ENCODE results near the gene ZMIZ1.
A peak's percentile ranks its signal among the peaks of the same experiment; 100 is the strongest.

ZMIZ1 gene

GRCh38 chr10:79082631-79083596 lies 14.1 kb downstream of the ZMIZ1 start:
- no peaks in the 10 kb centered on the region for H3K36me3 ChIP-seq (ENCODE audit: control insufficient read depth in 2 of 2, insufficient read depth in 1 of 2, low read length in 2 of 2)
- H3K27ac ChIP-seq (ENCODE audit: extremely low read depth, low read depth, low read length) = no peak overlapping the region
- H3K9me3 ChIP-seq (ENCODE audit: control insufficient read depth, insufficient read depth, low read depth, low read length) = no peaks in the 10 kb centered on the region
- no peak overlapping the region for H3K4me3 ChIP-seq (ENCODE audit: low read depth, low read length)
- ChIA-PET CTCF (interaction anchor here (1.2 kb wide), 1 partner anchor 113 kb away, joined by 3 read pairs; no protein-coding TSS in a partner anchor), POLR2A (interaction anchor here (0.6 to 1.4 kb wide), 2 partner anchors 16 to 17 kb away, joined by 3 read pairs; no protein-coding TSS in a partner anchor)
- H3K4me1 ChIP-seq (ENCODE audit: control insufficient read depth, insufficient read depth, low read length) = peaks cover 8% of the 10 kb centered on the region; the same call in 1 of the 2 replicates
- peak; percentile 82 for TF ChIP-seq ATF2 (tag by site-specific recombination; IDR thresholded peaks at IDR 0.05; ENCODE audit: low read depth)
- TF ChIP-seq ZBTB48 (tag by site-specific recombination; IDR thresholded peaks at IDR 0.05) = no peak
- TF ChIP-seq HOXD13 (CRISPR knock-in tag; IDR thresholded peaks at IDR 0.05; ENCODE audit: borderline replicate concordance) = no peak
- no peak for TF ChIP-seq HOXC10 (CRISPR knock-in tag; IDR thresholded peaks at IDR 0.05)
- no peak for TF ChIP-seq OSR2 (tag by site-specific recombination; IDR thresholded peaks at IDR 0.05)
- TF ChIP-seq ZNF660 (tag by site-specific recombination; IDR thresholded peaks at IDR 0.05) = no peak
- TF ChIP-seq ZNF585B (tag by site-specific recombination; IDR thresholded peaks at IDR 0.05) = no peak
- no peak for TF ChIP-seq ZNF416 (tag by site-specific recombination; IDR thresholded peaks at IDR 0.05)
- TF ChIP-seq GLIS2 (tag by site-specific recombination; IDR thresholded peaks at IDR 0.05) = no peak
- no peak for TF ChIP-seq YY1 (tag by site-specific recombination; IDR thresholded peaks at IDR 0.05)
- TF ChIP-seq ZNF114 (tag by site-specific recombination; IDR thresholded peaks at IDR 0.05) = no peak
- TF ChIP-seq ZBTB44 (tag by site-specific recombination; IDR thresholded peaks at IDR 0.05) = no peak
- TF ChIP-seq, protein P1, sequence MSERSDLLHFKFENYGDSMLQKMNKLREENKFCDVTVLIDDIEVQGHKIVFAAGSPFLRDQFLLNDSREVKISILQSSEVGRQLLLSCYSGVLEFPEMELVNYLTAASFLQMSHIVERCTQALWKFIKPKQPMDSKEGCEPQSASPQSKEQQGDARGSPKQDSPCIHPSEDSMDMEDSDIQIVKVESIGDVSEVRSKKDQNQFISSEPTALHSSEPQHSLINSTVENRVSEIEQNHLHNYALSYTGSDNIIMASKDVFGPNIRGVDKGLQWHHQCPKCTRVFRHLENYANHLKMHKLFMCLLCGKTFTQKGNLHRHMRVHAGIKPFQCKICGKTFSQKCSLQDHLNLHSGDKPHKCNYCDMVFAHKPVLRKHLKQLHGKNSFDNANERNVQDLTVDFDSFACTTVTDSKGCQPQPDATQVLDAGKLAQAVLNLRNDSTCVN (tag by site-specific recombination; optimal IDR thresholded peaks at IDR 0.05) = no peak
- no peak for TF ChIP-seq MZF1 (tag by site-specific recombination; IDR thresholded peaks at IDR 0.05; ENCODE audit: borderline replicate concordance)
- no peak for TF ChIP-seq ZNF747 (tag by site-specific recombination; IDR thresholded peaks at IDR 0.05)
- no peak for TF ChIP-seq ZNF48 (tag by site-specific recombination; IDR thresholded peaks at IDR 0.05)
- no peak; the same call in 1 of the 2 replicates for TF ChIP-seq ZXDB (tag by site-specific recombination; IDR thresholded peaks at IDR 0.05)
- no peak for TF ChIP-seq YY2 (tag by site-specific recombination; IDR thresholded peaks at IDR 0.05)
- no peak for TF ChIP-seq ZBTB21 (tag by site-specific recombination; IDR thresholded peaks at IDR 0.05)
- TF ChIP-seq, protein P2, sequence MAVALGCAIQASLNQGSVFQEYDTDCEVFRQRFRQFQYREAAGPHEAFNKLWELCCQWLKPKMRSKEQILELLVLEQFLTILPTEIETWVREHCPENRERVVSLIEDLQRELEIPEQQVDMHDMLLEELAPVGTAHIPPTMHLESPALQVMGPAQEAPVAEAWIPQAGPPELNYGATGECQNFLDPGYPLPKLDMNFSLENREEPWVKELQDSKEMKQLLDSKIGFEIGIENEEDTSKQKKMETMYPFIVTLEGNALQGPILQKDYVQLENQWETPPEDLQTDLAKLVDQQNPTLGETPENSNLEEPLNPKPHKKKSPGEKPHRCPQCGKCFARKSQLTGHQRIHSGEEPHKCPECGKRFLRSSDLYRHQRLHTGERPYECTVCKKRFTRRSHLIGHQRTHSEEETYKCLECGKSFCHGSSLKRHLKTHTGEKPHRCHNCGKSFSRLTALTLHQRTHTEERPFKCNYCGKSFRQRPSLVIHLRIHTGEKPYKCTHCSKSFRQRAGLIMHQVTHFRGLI (tag by site-specific recombination; IDR thresholded peaks at IDR 0.05) = no peak
- TF ChIP-seq ZNF529 (tag by site-specific recombination; IDR thresholded peaks at IDR 0.05; ENCODE audit: insufficient replicate concordance) = no peak
- TF ChIP-seq ZNF830 (tag by site-specific recombination; IDR thresholded peaks at IDR 0.05; ENCODE audit: low read depth) = no peak
- TF ChIP-seq IKZF3 (tag by site-specific recombination; IDR thresholded peaks at IDR 0.05) = no peak
- no peak for TF ChIP-seq ZNF677 (tag by site-specific recombination; IDR thresholded peaks at IDR 0.05)
- TF ChIP-seq GLIS1 (tag by site-specific recombination; IDR thresholded peaks at IDR 0.05) = no peak
- TF ChIP-seq ZNF571 (tag by site-specific recombination; IDR thresholded peaks at IDR 0.05) = no peak
- TF ChIP-seq ZNF146 (tag by site-specific recombination; IDR thresholded peaks at IDR 0.05) = no peak
- TF ChIP-seq TCF7L2 (IDR thresholded peaks at IDR 0.05; ENCODE audit: borderline replicate concordance, low read depth, low read length) = no peak
- TF ChIP-seq, protein P3, sequence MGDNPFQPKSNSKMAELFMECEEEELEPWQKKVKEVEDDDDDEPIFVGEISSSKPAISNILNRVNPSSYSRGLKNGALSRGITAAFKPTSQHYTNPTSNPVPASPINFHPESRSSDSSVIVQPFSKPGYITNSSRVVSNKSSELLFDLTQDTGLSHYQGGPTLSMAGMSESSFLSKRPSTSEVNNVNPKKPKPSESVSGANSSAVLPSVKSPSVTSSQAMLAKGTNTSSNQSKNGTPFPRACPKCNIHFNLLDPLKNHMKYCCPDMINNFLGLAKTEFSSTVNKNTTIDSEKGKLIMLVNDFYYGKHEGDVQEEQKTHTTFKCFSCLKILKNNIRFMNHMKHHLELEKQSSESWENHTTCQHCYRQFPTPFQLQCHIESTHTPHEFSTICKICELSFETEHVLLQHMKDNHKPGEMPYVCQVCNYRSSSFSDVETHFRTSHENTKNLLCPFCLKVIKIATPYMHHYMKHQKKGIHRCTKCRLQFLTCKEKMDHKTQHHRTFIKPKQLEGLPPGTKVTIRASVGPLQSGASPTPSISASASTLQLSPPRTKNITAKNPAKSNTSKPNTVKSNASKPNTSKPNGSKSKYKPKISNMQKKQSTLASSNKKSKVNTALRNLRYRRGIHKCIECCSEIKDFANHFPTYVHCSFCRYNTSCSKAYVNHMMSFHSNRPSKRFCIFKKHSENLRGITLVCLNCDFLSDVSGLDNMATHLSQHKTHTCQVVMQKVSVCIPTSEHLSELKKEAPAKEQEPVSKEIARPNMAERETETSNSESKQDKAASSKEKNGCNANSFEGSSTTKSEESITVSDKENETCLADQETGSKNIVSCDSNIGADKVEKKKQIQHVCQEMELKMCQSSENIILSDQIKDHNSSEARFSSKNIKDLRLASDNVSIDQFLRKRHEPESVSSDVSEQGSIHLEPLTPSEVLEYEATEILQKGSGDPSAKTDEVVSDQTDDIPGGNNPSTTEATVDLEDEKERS (tag by site-specific recombination; IDR thresholded peaks at IDR 0.05) = no peak

Data from HEK293 (cell line).